HFF-Myc (cell line): ENCODE data around the gene PHF21B.

ENCODE experiments used
- DNase-seq: peaks from one replicate; pipeline ENCODE4 v3.0.0-alpha.2; 2011; ENCODE audit warnings: low read depth; ENCODE audit errors: extremely low read depth
- H3K4me3 ChIP-seq: replicated peaks from 2 replicates; pipeline ENCODE4 v1.5.1; 2011; ENCODE audit warnings: low read depth, mild to moderate bottlenecking, control low read depth, low read length
- TF ChIP-seq, protein P1 (sequence below): IDR thresholded peaks from 2 replicates; pipeline ENCODE4 v1.5.1; 2012; ENCODE audit warnings: mild to moderate bottlenecking, low read depth, low read length, control low read depth; ENCODE audit errors: missing control alignments

Gene PHF21B

DNA sequence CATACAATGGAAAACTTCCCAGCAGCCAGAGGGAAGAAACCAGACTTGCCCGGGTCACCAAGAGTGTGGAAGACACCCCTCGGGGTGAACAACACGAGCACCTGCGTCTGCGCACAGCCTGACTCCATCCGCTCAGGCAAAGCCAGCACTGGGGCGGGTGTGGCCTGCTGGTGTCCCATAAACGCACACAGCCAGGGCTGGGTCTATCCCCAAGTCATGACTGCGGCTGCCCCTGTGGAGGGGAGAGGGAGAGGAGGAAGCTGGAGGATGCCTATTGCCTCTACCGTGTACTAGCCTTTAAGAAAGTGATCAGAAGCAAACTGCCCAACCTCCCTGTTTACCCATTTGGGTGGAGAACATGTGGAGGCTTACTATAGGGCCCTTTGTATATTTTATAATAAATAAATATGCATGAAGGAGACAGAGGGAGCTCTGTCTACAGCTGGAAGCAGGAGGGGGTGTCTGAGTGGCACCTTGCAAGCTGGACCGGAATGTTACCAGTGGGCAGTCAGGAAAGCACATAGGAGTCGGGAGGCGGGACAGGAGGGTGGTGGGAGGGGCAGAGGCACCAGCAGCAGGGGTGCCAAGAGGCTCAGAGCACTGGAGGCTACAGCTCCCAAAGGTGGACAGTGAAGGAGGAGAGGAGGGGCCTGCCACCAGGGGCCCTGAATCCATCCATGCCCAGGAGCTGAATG is 79.6 kb downstream of the PHF21B start:
- no peak for DNase-seq
- TF ChIP-seq, protein P1, sequence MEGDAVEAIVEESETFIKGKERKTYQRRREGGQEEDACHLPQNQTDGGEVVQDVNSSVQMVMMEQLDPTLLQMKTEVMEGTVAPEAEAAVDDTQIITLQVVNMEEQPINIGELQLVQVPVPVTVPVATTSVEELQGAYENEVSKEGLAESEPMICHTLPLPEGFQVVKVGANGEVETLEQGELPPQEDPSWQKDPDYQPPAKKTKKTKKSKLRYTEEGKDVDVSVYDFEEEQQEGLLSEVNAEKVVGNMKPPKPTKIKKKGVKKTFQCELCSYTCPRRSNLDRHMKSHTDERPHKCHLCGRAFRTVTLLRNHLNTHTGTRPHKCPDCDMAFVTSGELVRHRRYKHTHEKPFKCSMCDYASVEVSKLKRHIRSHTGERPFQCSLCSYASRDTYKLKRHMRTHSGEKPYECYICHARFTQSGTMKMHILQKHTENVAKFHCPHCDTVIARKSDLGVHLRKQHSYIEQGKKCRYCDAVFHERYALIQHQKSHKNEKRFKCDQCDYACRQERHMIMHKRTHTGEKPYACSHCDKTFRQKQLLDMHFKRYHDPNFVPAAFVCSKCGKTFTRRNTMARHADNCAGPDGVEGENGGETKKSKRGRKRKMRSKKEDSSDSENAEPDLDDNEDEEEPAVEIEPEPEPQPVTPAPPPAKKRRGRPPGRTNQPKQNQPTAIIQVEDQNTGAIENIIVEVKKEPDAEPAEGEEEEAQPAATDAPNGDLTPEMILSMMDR, result no peak
- no peak overlapping the region for H3K4me3 ChIP-seq

DNA sequence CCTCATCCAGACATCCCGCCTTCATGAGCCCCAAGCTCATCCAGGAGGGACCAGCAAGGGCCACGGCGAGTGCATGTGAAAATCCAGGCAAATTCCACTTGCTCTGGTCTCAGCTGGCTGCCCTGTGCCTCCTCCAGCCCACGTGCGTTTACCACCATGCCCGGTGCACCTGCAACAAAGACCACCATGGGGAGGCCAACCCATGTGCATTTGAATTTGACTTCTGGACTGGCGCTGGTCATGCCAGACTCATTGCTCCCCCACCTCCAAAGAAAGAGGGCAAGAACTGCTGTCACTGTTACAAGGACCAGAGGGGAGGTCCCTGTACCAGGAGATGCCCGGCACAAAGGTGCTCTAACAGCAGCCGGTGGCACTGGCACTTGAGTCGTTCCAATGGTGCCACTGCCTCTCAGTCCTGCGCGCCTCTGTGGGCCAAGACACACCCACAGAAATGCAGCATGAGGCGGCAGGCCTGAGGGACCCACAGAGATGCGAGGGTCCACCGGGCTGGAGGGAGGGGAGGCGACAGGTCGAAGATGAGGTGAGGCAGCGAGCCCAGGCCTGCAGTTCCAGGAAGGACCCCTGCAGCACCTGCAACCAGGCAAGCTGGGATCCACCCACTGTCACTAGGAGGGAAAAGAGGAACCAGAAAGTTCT is 80.3 kb downstream of the PHF21B start:
- no peak overlapping the region for H3K4me3 ChIP-seq
- TF ChIP-seq, protein P1, result no peak
- DNase-seq, result no peak

DNA sequence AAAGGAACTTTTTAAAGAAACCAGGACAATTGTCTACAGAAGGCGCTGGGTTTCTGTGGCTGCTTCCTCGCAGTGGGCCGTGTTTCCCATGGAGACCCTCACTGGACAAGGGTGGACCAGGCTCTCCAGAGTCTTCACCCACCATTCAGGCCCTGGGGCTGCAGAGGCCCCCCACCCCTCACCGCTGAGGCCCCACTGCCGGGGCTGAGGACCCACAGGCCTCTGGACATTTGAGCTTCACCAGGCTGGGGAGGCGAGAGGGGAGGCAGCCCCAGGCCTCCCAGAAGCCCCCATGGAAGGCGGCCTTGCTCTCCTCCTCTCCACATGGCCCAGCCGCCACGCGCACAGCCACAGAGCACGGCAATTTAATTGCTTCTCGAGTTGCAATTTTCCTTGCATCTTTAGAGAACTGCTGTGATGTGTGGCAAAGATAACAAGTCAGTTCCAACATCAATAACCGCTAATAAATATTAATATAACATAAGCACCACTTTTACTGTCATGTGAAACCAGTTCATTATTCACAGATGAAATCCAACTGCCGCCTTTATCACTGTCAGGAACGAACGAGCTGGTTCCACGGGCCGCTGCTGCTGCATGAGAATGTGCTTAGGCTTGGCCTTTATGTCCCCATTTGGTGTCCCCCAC is 81.0 kb downstream of the PHF21B start:
- DNase-seq, result no peak
- no peak overlapping the region for H3K4me3 ChIP-seq
- TF ChIP-seq, protein P1, result no peak

DNA sequence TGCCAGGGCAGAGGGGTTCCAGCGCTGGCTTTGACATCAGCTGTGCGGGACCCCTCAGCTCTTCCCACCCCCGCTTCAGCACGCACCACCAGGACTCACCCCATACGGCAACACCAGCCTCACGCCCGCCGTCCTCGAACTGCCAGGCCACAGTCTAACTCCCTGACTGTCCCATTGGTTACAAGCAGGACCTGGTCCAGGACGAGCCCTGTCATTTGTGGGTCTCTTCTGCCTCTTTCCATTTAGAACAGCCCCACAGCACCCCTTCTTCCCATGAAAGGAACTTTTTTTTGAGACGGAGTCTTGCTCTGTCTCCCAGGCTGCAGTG is 81.7 kb downstream of the PHF21B start:
- no peak overlapping the region for H3K4me3 ChIP-seq
- TF ChIP-seq, protein P1, result no peak
- DNase-seq, result no peak

DNA sequence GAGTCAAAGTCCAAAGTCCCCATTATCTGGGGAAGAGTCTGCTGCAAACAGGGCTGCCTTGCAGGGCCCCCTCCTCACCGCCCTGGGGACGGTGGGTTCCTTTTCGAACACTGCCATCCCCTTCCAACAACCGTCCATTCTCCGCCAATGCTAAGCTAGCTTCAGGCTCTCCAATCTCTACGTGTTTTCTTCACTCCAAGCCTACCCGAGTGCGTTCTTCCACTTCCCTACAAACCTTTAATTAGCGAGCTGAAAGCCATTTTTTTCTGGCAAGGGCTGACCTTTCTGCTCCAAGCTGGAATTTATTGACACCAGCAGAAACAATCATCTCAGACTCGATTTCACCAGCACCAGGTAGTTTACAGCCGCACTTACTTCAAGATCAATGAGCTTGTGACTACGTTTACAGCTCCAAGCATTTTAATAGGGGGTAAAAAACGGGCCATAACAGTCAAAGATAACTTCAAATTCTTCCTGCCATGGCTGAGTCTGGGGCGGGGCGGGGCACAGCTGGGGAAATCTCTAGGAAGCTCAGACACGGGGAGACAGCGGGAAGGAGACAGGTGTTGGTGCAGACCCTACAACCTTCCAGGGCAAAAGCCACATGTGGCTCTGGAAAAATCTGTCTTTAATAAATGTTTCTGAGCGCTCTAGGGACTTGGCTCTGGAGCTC is 82.2 kb downstream of the PHF21B start:
- no peak for DNase-seq
- TF ChIP-seq, protein P1, result no peak
- H3K4me3 ChIP-seq, result no peak overlapping the region

DNA sequence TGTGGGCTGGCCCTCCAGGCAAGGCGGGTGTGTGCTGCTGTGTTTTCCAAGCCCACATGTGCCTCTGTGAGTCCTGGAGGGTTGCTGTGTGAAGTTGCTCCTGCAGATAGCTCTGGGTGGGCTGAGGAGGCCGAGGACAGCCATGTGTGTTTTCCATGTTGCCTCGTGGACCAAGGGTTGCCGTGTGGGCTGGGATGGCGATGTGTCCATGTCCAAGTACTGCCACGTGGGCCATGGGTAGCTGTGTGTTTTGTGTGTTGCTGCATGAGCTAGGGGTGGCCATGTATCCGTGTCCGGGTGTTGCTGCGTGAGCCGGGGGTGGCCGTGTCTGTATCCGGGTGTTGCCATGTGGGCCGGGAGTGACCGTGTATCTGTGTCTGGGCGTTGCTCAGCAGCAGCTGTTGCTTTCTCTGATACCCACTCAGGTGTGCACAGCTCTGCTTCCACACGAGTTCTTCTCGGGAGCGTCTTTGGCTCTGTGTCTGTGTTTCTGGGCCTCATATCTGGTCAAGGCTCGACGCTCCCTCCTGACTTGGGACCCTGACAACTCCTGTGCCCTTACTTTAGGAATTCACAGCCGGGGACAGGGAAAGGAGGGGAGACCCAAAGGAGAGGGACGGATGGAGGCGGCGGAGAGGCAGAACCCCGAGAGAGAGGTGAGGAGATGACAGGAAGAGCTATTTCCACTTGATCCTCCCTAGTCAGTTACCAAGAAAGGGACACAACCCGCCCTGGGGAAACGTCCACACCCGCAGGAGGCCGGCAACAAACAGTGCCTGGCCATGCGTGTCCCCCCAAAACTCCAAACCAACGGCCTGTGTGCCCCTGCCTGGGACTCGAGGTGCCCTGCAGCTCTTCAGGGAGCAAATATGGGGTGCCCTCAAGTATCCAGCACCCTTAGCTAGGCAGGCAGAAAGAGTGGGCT is 83.1 kb downstream of the PHF21B start:
- H3K4me3 ChIP-seq, result no peak overlapping the region
- TF ChIP-seq, protein P1, result no peak
- DNase-seq, result no peak
